IMR-90 (cell line): ENCODE measurements around the gene TMEM181. TPM values are rescaled to one million over a fixed set of nuclear protein-coding genes. Genes with fewer than 3 reads are reported as not detected.

Experiments
- ATAC-seq: fragments of 200-7000 bp; cut with Tn5 transposase; 2 replicates; pipeline ENCODE4 v1.9.1; 2020; ENCODE audit warnings: low read depth, mild to moderate bottlenecking, moderate library complexity
- BruUV-seq: library from RNA; stranded (reverse); fragments of 400-500 nt; replicated peaks from 2 replicates; lab custom pipeline; 2021; lab: Mats Ljungman, UMichigan
- CTCF ChIA-PET: fragments of 300-600 bp; formaldehyde crosslinking; extraction: SDS; loops from one replicate; lab custom pipeline; 2021; ENCODE audit warnings: antibody characterized with exemption; lab: Yijun Ruan, JAX
- POLR2A ChIA-PET: fragments of 300-600 bp; sonication (Branson Sonifier 250); formaldehyde crosslinking; loops from one replicate; lab custom pipeline; 2022; ENCODE audit warnings: antibody characterized with exemption; ENCODE audit not compliant: unreplicated experiment; lab: Charles Lee
- DNase-seq: peaks from one replicate; pipeline ENCODE4 v3.0.0; 2013
- H2AFZ ChIP-seq: replicated peaks from 2 replicates; pipeline ENCODE3; 2013; ENCODE audit warnings: low read length, mild to moderate bottlenecking; ENCODE audit not compliant: poor library complexity
- H2AK5ac ChIP-seq: 2 replicates; pipeline ENCODE4 v1.6.1; 2013; ENCODE audit warnings: low read depth, low read length, inconsistent platforms
- H2AK9ac ChIP-seq: replicated peaks from 2 replicates; pipeline ENCODE3; 2013; ENCODE audit warnings: mild to moderate bottlenecking, low read depth, low read length, moderate library complexity; ENCODE audit not compliant: poor library complexity
- H2BK120ac ChIP-seq: 2 replicates; pipeline ENCODE4 v1.6.1; 2013; ENCODE audit warnings: low read depth, low read length, inconsistent platforms
- H2BK15ac ChIP-seq: 3 replicates; pipeline ENCODE4 v1.6.1; 2013; ENCODE audit warnings: low read depth, low read length, inconsistent platforms
- H2BK20ac ChIP-seq: 2 replicates; pipeline ENCODE4 v1.6.1; 2013; ENCODE audit warnings: low read depth, mild to moderate bottlenecking, inconsistent platforms, low read length, moderate library complexity
- H2BK5ac ChIP-seq: 2 replicates; pipeline ENCODE4 v1.6.1; 2013; ENCODE audit warnings: mild to moderate bottlenecking, low read depth, low read length, inconsistent platforms; ENCODE audit not compliant: poor library complexity, severe bottlenecking
- H3K14ac ChIP-seq: replicated peaks from 2 replicates; pipeline ENCODE4 v1.6.1; 2013; ENCODE audit warnings: low read depth, low read length, inconsistent platforms
- H3K18ac ChIP-seq: 2 replicates; pipeline ENCODE4 v1.6.1; 2013; ENCODE audit warnings: low read depth, low read length, control low read depth
- H3K23ac ChIP-seq: 2 replicates; pipeline ENCODE4 v1.6.1; 2013; ENCODE audit warnings: low read depth, low read length, inconsistent platforms
- H3K27ac ChIP-seq: 2 replicates; pipeline ENCODE4 v1.5.1; 2013; ENCODE audit warnings: mild to moderate bottlenecking, control low read depth, low read length; ENCODE audit not compliant: insufficient read depth
- H3K27me3 ChIP-seq: 2 replicates; pipeline ENCODE4 v1.6.1; 2013; ENCODE audit warnings: low read length; ENCODE audit not compliant: control insufficient read depth, insufficient read depth
- H3K36me3 ChIP-seq: 2 replicates; pipeline ENCODE4 v1.6.1; 2013; ENCODE audit warnings: low read length, mixed read lengths; ENCODE audit not compliant: control insufficient read depth, insufficient read depth
- H3K4ac ChIP-seq: 2 replicates; pipeline ENCODE4 v1.6.1; 2013; ENCODE audit warnings: low read depth, low read length, inconsistent platforms
- H3K4me1 ChIP-seq: 2 replicates; pipeline ENCODE4 v1.6.1; 2013; ENCODE audit warnings: low read length, mixed read lengths; ENCODE audit not compliant: control insufficient read depth, insufficient read depth
- H3K4me2 ChIP-seq: 2 replicates; pipeline ENCODE4 v1.6.1; 2013; ENCODE audit warnings: low read depth, mild to moderate bottlenecking, control low read depth, low read length, moderate library complexity
- H3K4me3 ChIP-seq: 2 replicates; pipeline ENCODE4 v1.5.1; 2013; ENCODE audit warnings: low read depth, mild to moderate bottlenecking, control low read depth, low read length, moderate library complexity; ENCODE audit not compliant: insufficient read depth
- H3K56ac ChIP-seq: 2 replicates; pipeline ENCODE4 v1.6.1; 2013; ENCODE audit warnings: low read length, inconsistent platforms; ENCODE audit not compliant: insufficient read depth; ENCODE audit errors: extremely low read depth
- H3K79me1 ChIP-seq, 2 experiments: 2 replicates each; pipeline ENCODE4 v1.6.1; 2013; ENCODE audit warnings: low read length in 2 of 2, inconsistent platforms in 1 of 2, low read depth in 1 of 2
- H3K9ac ChIP-seq: 2 replicates; pipeline ENCODE4 v1.6.1; 2013; ENCODE audit warnings: low read depth, low read length, control low read depth
- H3K9me1 ChIP-seq: 2 replicates; pipeline ENCODE4 v1.6.1; 2013; ENCODE audit warnings: low read length, inconsistent platforms; ENCODE audit not compliant: insufficient read depth
- H3K9me3 ChIP-seq: 2 replicates; pipeline ENCODE4 v1.6.1; 2013; ENCODE audit warnings: low read length; ENCODE audit not compliant: control insufficient read depth, insufficient read depth
- H4K20me1 ChIP-seq: 2 replicates; pipeline ENCODE4 v1.6.1; 2013; ENCODE audit warnings: low read length, inconsistent platforms; ENCODE audit not compliant: insufficient read depth
- H4K5ac ChIP-seq: 2 replicates; pipeline ENCODE4 v1.6.1; 2013; ENCODE audit warnings: mild to moderate bottlenecking, low read depth, low read length, control low read depth
- H4K8ac ChIP-seq, 2 experiments: 2 replicates each; pipeline ENCODE4 v1.6.1; 2013; ENCODE audit warnings: low read depth in 2 of 2, low read length in 2 of 2, control low read depth in 1 of 2, inconsistent platforms in 1 of 2
- H4K91ac ChIP-seq: 2 replicates; pipeline ENCODE4 v1.6.1; 2013; ENCODE audit warnings: low read depth, low read length, inconsistent platforms; ENCODE audit not compliant: insufficient read depth
- BHLHE40 ChIP-seq: fragments of 150-350 bp; IDR thresholded peaks from 2 replicates; pipeline ENCODE4 v1.6.1; 2016; ENCODE audit warnings: mild to moderate bottlenecking, low read depth, low read length
- CEBPB ChIP-seq: IDR thresholded peaks from 2 replicates; pipeline ENCODE4 v1.6.1; 2012; ENCODE audit warnings: low read depth, low read length, improper control_type of control experiment
- ELK1 ChIP-seq: fragments of 150-350 bp; IDR thresholded peaks from 2 replicates; pipeline ENCODE4 v1.6.1; 2016; ENCODE audit warnings: low read depth, mild to moderate bottlenecking, low read length, moderate library complexity, borderline replicate concordance
- MAZ ChIP-seq: IDR thresholded peaks from 2 replicates; pipeline ENCODE4 v1.6.1; 2012; ENCODE audit warnings: low read depth, mild to moderate bottlenecking, low read length, improper control_type of control experiment, moderate library complexity, borderline replicate concordance
- NFE2L2 ChIP-seq: fragments of 150-350 bp; IDR thresholded peaks from 2 replicates; pipeline ENCODE4 v1.6.1; 2016; ENCODE audit warnings: low read depth, mild to moderate bottlenecking, low read length
- RCOR1 ChIP-seq: IDR thresholded peaks from 2 replicates; pipeline ENCODE4 v1.6.1; 2012; ENCODE audit warnings: mild to moderate bottlenecking, low read length, improper control_type of control experiment; ENCODE audit not compliant: insufficient replicate concordance
- SMC3 ChIP-seq: fragments of 150-350 bp; IDR thresholded peaks from 2 replicates; pipeline ENCODE4 v1.6.1; 2016; ENCODE audit warnings: low read depth, mild to moderate bottlenecking, antibody characterized with exemption, low read length, moderate library complexity
- USF2 ChIP-seq: fragments of 150-350 bp; IDR thresholded peaks from 2 replicates; pipeline ENCODE4 v1.6.1; 2017; ENCODE audit warnings: mild to moderate bottlenecking, antibody characterized with exemption, low read length, low read depth
- WGBS, 2 experiments: methylation state at CpG; one replicate each; pipeline versions ENCODE4 v1.1.5 to v1.1.7; 2013; ENCODE audit warnings: missing lambda C conversion rate in 2 of 2; ENCODE audit not compliant: insufficient read length in 1 of 2; ENCODE audit errors: extremely low coverage in 2 of 2; 5-methylcytosine and 5-hydroxymethylcytosine counted together
- dilution Hi-C: fragments of 300-500 bp; cut with HindIII; formaldehyde crosslinking; loops from one replicate; pipeline ENCODE4 v1.14.3; 2018; ENCODE audit warnings: low sequenced_read_pairs; ENCODE audit not compliant: unreplicated experiment
- in situ Hi-C: fragments of 300-500 bp; cut with MboI; formaldehyde crosslinking; loops from 3 replicates; pipeline ENCODE4 v1.14.3; 2019; ENCODE audit warnings: low sequenced_read_pairs, inconsistent platforms, mixed read lengths
- intact Hi-C: fragments of 100-400 bp; cut with micrococcal nuclease; formaldehyde crosslinking; loops from 2 replicates; pipeline ENCODE4 v1.10.0; 2022
- polyA plus RNA-seq, 3 experiments: library from polyadenylated mRNA; depleted of rRNA; stranded (reverse); fragments of >200 nt; gene quantifications; 2 replicates each; pipeline ENCODE4 v1.2.3, GENCODE V29; 2012; ENCODE audit warnings: low replicate concordance in 1 of 3
- total RNA-seq: library from RNA; depleted of rRNA; stranded (reverse); fragments of >200 nt; gene quantifications from 2 replicates; pipeline ENCODE4 v1.2.3, GENCODE V29; 2012

Gene TMEM181
- total and polyA plus RNA-seq, 2 of the 4 experiments (the other 2 are of a cell fraction), result 22.8 to 27.8 TPM

GRCh38 chr6:158611541-158612370 is 51.9 kb downstream of the TMEM181 start:
- Histone ChIP-seq H3K14ac (no peak overlapping the region), H3K9me3 (0 out of 2 replicates have a peak, but pooled peaks cover 2% of the 10 kb centered on the region), H3K9me1 (no peaks in the 10 kb centered on the region; the same call in none of the 2 replicates), H3K4me1 (no peaks in the 10 kb centered on the region), H3K18ac (no peak overlapping the region), H3K27me3 (no peaks in the 10 kb centered on the region), H3K23ac (no peak overlapping the region; the same call in 1 of the 2 replicates), H2AK5ac (no peak overlapping the region), H3K4me3 (no peak overlapping the region), H3K4ac (no peak overlapping the region), H3K79me1 (peaks cover 3 to 20% of the 10 kb centered on the region in 2 experiments; a peak in 2 of 4 replicates), H2BK15ac (no peak overlapping the region), H2BK5ac (no peak overlapping the region), H3K27ac (no peak overlapping the region), H2AFZ (no peak overlapping the region), H2BK120ac (no peak overlapping the region), H3K36me3 (peaks cover 40% of the 10 kb centered on the region), H4K8ac (no peak overlapping the region), H4K20me1 (no peaks in the 10 kb centered on the region), H2AK9ac (no peak overlapping the region), H2BK20ac (no peak overlapping the region), H3K4me2 (no peak overlapping the region), H3K9ac (no peak overlapping the region), H4K5ac (no peak overlapping the region), H3K56ac (no peak overlapping the region), H4K91ac (no peak overlapping the region)
- dilution Hi-C loops, result no loop called here
- in situ Hi-C loops, result no loop called here
- no peak for DNase-seq
- BruUV-seq, result no TSS peak
- POLR2A ChIA-PET, result no interaction called here
- whole genome bisulfite sequencing, 2 experiments, result 40% methylated on average over 1 of the region's 14 CpGs; no CpG with 5 or more reads in 1 of the 2 experiments
- no peak for TF ChIP-seq BHLHE40
- TF ChIP-seq SMC3, result no peak
- TF ChIP-seq RCOR1, result no peak
- no peak for TF ChIP-seq CEBPB
- TF ChIP-seq NFE2L2, result no peak
- TF ChIP-seq MAZ, result no peak
- TF ChIP-seq ELK1, result no peak
- no peak for TF ChIP-seq USF2
- ATAC-seq, result no peak
- intact Hi-C loops, result no loop called here
- CTCF ChIA-PET, result interaction anchor here (0.6 kb wide), 1 partner anchor 140 kb away, joined by 3 read pairs; no protein-coding TSS in a partner anchor
